ENCODE data around the gene DAP.
A peak's percentile ranks its signal among the peaks of the same experiment; 100 is the strongest.

The DAP gene

GRCh38 chr5:10760096-10760920 lies 726 bp downstream of the DAP start:
- peak; percentile 78 for DNase-seq

DNA sequence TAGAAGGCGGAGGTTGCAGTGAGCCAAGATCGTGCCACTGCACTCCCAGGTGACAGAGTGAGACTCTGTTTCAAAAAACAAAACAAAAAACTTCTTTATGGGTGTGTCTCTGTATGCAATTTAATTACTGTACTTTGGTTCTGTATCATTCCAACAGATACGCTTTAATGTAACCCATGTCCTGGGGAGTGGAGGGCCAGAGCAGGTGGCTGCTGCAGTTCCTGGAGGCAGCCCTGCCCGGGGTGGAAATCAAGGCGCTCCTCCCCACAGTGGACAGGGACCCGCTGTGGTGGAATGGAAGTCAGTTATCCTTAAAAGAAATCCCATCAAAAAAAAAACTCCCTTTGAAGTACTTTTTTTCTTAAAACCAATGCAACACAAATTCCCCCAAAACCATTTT lies 1.9 kb downstream of the DAP start:
- no peak for DNase-seq

GRCh38 chr5:10757922-10758555 lies 3.0 kb downstream of the DAP start:
- no peak for DNase-seq

- DNase-seq, result no peak
Measured at GRCh38 chr5:10757043-10757442, 4.0 kb downstream of the DAP start.

DNA sequence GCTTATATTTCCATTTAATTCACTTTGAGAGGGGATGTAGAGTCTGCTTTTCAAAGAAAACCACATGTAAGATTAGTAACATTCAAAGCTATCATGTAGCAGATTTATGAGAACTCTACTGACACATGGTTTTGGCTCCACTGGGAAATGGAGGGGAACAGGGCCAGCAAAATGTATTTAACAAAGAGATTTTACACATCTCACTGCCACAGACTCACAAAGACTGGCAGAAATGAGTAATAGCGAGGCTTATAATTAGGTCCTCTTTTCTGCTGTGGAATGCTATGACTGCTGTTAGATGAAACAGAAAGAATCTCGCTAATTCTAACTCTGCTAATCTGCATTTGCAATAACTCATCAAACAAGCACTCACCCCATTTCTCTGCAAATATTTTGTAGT lies 4.5 kb downstream of the DAP start:
- DNase-seq, result peak; percentile 86

- DNase-seq, result no peak
Measured at GRCh38 chr5:10753178-10753577, 7.9 kb downstream of the DAP start.

GRCh38 chr5:10752451-10752850 lies 8.6 kb downstream of the DAP start:
- DNase-seq, result no peak

GRCh38 chr5:10750909-10751308 lies 10.1 kb downstream of the DAP start:
- no peak for DNase-seq

GRCh38 chr5:10747678-10748622 lies 13.1 kb downstream of the DAP start:
- DNase-seq, result no peak

- no peak for DNase-seq
Measured at GRCh38 chr5:10746711-10747110, 14.3 kb downstream of the DAP start.

DNA sequence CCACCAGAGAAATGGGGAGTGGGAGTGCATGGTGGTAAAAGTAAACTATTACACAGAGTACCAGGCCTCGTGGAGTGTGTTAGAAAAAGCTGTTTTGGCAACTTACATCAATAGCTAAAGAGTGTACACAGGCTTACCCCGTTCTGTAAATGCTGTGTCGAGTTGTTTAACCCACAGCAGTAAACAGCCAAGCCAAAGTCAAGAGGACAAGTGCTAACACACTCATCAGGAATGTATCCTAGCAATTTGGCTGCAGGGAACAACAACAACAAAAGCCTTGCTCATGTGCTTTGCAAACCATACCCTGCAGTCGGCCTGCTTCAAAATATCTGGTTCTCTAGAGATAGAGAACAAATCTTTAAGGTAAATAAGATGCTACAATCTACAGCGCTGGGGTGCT lies 15.9 kb downstream of the DAP start:
- DNase-seq, result no peak

GRCh38 chr5:10744681-10745080 lies 16.4 kb downstream of the DAP start:
- DNase-seq, result no peak

DNA sequence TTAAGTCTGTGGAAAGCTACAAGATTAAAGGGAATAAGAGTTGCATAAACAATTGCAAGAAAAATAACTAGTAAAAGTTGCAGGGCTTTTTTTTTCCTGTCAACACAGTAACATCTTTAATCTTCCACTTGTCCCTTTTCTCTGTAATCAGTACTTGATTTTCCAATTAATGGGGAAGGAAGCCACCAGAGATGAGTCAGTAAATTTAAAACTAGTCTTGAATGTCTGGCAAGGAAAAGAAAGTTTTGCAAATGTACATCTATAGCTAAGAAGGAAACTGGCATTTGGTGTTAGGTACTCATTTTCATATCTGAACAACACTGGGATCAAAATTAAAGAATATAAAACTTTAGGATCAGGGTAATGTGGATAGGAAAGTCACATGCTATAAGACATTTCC lies 17.1 kb downstream of the DAP start:
- no peak for DNase-seq

DNA sequence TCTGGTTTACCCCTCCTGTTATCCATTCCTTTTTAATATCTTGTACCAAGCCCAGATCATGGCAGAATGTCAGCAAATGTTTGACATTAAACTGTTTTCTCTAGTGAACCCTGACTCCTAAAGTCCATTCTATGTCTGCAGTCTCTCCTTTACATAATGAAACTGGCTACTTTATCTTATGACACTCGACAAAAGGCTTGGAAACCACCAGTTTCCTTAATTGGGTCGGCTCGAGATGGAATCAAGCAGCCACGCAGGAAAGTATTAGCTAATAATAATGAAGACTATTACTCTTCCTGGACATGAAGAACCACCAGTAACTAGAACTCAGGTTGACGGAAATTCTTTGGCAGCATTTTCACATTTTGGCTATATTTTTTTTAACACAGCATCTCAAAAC lies 17.5 kb downstream of the DAP start:
- no peak for DNase-seq

- DNase-seq, result no peak
Measured at GRCh38 chr5:10741661-10742060, 19.4 kb downstream of the DAP start.

DNA sequence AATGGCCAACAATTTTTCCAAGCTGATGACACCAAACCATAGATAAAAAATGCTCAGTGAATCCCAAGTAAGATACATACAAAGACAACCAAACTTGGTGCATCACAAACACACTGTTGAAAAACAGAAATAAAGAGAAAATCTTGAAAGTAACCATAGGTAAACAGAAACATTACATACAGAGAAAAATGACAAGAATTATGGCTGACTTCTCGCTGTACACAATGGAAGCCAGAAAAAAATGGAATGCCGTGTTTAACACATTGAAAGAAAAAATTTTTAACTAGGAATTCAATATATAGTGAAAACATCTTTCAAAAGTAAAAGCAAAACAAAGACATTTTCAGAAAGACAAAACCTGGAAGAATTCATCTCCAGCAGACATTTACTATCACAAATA lies 20.6 kb downstream of the DAP start:
- no peak for DNase-seq

DNA sequence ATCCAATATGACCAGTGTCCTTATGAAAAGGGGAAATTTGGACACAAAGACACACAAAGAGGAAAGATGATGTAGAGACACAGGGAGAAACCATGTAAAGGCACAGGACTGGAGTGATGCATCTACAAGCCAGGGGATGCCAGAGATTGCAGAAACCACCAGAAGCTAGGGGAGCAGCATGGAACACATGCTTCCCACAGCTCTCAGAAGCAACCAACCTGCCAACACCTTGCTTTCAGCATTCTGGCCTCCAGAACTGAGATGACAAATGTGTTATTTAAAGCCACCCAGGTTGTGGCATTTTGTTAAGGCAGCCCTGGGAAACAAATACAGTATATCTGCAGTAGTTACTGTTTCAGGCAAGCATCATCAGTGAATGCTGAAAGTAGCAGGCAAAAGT lies 23.2 kb downstream of the DAP start:
- DNase-seq, result no peak

DNA sequence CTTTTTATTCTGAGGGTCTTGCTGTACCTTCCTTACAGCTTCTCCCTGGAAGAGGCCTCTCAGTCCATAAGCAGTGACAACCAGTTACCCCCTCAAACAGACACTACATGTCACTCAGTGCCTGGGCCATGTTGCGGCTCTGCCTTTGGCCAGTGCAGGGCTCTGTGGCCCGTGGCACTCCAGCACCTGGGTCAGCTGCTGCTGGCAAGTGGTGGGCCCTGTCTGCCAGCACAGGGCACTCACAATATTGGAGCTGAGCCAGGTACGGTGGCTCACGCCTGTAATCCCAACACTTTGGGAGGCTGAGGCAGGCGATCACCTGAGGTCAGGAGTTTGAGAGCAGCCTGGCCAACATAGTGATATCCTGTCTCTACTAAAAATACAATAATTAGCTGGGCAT lies 24.2 kb downstream of the DAP start:
- DNase-seq, result no peak

GRCh38 chr5:10736354-10736753 lies 24.7 kb downstream of the DAP start:
- DNase-seq, result no peak

DNA sequence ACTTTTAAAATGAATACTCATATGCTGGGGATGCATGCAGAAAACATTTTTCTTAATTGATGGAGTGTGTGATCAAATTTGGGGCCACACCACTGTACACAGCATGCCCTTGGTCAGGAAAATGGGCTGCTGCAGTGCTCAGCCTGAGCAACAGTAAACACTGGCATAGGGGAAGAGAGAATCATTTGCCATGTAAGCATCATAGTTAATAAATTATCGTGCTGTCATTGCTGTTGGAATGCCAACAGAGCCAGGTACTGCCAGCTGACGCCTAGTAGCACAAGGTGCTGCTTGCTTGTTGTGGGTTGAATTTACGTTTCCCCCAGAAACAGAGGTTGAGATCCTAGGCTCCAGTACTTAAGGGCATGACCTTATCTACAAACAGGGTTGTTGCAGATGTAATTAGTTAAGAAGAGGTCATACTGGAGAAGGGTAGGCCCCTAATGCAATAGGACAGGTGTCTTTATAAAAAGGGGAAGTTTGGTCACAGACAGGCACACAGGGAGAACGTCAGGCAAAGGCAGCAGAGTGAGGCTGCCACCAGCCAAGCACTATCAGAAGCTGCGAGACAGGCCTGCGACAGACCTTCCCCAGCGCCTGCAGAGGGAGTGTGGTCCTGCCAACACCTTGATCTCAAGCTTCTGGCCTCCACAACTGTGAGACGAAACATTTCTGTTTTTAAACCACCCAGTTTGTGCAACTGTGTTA lies 25.3 kb downstream of the DAP start:
- DNase-seq, result no peak

- DNase-seq, result no peak
Measured at GRCh38 chr5:10734832-10735523, 26.1 kb downstream of the DAP start.

Data from fibroblast of skin of back (primary cell).